AG08395 (cell line): ENCODE results near the gene CACNA1B.

ENCODE experiments used
- DNase-seq: peaks from one replicate; pipeline ENCODE4 v3.0.0; 2012; ENCODE audit warnings: mixed read lengths, low spot score

CACNA1B gene

DNA sequence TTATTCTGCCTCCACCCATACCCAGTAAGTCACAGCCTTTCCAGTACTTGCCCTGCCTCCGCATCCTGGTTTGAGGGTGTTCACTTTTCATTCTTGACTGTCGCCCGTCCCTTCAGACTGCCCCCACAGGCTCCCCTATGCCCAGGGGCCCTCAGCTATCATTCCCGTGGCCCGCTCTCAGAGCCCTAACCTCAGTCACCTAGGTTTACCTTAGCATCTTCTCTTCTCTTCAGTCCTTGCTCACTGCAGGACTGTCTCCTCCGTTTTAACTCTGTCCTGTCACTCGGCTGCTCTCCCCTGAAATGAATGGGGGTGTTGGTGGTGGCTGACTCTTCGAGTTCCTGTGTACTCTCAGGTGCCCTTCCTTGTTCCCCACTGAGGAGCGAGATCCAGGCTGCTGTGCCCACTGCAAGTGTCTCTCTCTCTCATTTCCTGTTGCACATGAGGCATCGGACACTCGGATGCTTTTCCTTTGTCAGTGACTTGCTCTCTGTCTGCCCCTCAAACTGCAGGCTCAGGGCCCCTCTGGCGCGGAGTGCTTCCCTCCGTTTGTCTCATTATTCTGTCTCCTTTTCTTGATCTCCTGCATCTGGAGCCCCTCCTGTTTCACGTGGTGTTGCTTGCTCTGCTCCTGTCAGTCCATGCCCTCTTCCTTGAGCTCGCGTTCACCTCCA lies 89.8 kb downstream of the CACNA1B start:
- DNase-seq, result no peak

DNA sequence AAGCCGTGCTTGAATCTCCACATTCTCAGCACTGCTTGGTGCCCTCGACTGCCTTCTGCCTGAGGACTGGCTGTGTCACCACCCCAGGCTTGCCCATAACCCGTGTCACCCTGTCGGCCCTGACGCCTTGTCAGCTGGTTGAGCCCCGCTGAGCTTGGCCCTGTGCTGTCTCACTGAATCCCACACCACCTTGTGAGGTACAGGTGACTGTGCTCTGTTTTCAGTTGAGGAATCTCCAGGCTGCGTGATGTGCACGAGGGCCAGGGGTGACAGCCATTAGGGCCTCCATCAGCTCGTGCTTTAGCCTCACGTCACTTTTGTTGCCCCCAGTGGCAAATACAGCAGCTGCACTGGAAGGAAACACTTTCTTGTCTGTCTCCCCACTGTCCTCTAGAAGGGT lies 90.7 kb downstream of the CACNA1B start:
- DNase-seq, result no peak

DNA sequence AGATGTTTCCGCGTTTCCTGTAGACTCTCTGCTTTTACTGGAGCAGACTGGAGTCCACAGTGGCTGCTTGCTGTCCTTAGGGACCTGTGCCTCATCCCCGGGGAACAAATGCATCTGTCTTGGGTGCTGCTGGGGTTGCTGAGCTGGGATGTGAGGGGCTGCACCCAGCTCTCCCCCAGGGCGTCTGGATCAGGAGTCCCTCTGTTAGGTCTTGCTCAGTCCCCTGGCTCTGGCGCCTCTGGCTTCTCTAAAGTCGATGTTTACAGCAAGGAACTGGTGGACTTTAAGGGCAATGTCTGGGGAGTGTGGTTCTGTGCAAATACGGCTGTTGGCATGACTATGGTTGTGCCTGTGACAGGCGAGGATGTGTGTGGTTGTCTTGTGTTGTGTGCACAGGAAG lies 91.4 kb downstream of the CACNA1B start:
- DNase-seq, result no peak

DNA sequence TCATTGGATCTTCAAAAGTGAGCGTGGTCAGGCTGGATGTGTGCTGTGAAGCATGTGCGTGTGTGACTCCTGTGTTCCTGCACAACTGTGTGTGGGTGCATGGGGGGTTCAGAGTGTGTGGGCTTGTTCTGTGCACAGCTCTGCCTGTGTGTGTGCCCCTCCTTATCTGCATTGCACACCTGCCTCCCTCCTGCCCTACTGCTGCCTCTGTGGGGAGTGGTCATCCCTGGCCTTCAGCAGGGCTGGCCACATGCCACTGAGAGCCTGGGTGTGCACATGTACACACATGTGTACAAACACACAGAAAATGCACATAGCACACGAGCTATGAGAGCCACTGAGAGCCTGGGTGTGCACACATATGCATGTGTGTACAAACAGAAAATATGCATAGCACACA lies 92.1 kb downstream of the CACNA1B start:
- no peak for DNase-seq

- no peak for DNase-seq
These were observed 92.5 kb downstream of the CACNA1B start for GRCh38 chr9:137970098-137970497.

DNA sequence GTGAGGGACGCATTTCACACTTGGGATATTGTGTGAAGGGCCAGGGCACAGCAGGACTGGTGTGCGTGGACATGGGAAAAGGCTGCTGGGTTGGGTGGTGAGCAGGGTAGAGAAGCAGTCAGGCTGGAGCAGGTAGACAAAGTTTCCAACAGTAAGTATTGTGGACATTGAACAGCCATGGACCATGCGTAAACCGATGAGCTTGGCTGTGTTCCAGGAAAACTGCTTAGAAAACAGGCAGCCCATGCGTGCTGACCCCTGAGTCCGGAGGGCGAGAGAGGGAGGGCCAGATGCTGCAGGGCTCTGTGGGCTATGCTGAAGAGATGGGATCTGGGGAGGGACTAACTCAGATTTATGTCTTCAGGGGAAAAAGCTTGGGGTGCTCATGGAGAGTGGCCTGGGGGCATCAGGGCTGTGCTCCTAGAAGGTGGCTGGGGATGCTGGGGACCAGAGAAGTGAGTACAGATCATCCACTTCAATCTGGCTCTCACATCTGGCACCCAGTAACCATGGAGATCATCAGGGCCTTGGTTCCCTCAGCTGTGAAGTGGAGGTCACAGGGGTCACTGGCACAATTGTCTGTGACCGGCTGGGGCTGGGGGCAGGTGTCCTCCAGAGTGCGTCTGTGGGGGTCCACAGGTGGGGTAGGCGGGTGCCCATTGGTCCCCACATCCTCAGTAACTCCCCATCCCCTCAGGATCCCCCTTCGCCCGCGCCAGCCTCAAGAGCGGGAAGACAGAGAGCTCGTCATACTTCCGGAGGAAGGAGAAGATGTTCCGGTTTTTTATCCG lies 93.3 kb downstream of the CACNA1B start:
- no peak for DNase-seq

GRCh38 chr9:137971477-137972138 lies 94.0 kb downstream of the CACNA1B start:
- DNase-seq, result no peak

DNA sequence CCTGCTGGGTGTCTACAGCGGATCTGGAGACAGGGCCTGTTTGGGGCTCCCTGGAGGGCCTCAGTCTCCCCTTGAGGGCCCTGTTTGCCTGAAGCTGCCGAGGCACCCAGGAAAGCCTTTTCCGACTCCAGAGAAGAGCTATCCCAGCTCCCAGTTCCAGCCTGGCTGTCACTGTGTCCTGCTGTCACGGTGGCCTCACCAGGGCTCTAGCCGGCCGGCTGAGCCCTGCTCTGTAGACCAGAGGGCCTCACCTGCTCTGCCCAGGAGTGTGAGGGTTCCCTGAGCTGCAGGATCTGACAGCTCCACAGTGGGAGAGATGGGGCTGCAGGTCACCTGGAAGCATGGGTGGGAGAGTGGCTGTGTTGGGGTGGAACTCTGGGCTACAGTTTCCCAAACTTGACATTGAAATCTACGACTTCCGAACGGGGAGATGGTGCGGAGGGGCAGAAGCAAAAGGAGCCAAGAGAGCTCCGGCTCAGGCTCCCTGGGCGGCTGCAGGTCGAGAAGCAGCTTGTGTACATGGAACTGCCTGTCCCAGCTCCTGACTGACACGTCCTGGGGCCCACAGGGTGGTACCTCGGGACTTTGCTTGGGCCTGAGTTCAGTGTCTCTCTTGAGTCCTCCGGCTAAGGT lies 94.9 kb downstream of the CACNA1B start:
- DNase-seq, result no peak

GRCh38 chr9:137972988-137973470 lies 95.4 kb downstream of the CACNA1B start:
- DNase-seq, result no peak

- no peak for DNase-seq
These were observed 96.3 kb downstream of the CACNA1B start for GRCh38 chr9:137973829-137974416.

- DNase-seq, result no peak
These were observed 97.4 kb downstream of the CACNA1B start for GRCh38 chr9:137974746-137975526.

DNA sequence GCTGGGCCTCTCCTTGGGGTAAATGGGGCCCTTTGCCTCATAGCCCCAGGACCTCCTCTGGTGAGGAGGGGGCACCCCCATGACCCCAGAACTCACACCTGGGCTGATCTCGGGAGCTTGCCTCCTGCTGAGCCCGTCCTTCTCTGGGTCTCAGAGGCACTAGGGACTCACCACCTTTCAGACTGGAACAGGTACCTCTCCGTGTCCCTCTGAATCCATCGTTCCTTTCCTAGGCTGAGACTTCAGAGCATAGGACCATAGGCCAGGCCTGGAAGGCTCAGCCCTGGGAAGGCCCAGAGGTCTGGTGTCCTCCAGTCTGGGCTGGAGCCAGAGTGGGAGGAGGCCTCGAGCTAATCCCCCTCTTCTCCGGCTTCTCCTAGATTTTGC lies 97.9 kb downstream of the CACNA1B start:
- DNase-seq, result no peak

GRCh38 chr9:137975936-137976565 lies 98.5 kb downstream of the CACNA1B start:
- DNase-seq, result no peak

DNA sequence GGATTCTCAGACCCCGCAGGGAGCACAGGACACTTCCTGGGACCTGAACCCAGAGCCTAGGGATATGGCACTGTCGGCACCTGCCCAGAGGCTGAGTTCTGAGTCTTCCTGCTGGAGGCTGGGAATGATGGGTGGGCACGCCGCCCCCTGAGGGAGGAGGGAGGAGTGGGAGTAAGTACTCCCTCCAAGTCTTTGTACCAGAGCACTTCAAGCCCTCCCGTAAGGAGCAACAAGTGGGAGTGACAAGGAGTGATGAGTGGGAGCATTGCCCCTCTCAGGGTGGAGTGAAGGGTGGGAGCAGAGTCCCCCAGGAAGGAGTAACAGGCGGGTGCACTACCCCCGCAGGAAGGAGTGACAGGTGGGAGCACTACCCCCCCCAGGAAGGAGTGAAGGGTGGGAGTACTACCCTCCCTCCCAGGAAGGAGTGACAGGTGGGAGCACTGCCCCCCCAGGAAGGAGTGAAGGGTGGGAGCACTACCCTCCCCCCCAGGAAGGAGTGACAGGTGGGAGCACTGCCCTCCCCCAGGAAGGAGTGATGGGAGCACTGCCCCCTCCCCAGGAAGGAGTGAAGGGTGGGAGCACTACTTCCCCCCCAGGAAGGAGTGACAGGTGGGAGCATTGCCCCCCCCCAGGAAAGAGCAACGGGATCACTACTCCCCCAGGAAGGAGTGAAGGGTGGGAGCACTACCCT lies 100.1 kb downstream of the CACNA1B start:
- DNase-seq, result no peak

DNA sequence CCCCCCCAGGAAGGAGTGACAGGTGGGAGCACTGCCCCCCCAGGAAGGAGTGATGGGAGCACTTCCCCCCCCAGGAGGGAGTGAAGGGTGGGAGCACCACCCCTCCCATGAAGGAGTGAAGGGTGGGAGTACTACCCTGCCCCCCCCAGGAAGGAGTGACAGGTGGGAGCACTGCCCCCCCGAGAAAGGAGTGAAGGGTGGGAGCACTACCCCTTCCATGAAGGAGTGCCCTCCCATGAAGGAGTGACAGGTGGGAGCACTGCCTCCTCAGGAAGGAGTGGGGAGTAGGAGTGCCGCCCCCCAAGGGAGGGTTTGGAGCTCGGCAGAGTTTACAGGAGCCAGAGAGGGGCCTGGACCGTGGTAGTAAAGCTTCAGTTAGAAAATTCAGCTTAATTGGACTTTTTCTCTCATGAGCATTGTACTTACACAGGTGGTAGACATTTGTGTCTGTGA lies 100.7 kb downstream of the CACNA1B start:
- DNase-seq, result no peak

DNA sequence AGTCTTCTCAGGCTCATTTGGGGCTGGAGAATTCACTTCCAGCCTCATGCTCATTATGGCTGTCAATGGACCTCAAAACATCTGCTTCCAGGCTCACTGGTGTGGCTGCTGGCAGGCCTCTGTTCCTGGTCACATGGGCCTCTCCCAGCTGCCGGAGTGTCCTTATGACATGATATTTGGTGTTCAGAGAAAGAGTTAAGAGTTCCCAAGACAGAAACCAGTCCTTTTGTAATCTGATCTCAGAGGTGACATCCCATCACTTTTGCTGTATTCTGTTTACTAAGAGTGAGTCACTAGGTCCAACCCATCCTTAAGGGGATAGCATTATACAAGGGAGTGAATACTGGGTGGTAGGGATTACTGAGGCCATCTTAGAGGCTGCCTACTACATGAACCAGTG lies 104.6 kb downstream of the CACNA1B start:
- no peak for DNase-seq

DNA sequence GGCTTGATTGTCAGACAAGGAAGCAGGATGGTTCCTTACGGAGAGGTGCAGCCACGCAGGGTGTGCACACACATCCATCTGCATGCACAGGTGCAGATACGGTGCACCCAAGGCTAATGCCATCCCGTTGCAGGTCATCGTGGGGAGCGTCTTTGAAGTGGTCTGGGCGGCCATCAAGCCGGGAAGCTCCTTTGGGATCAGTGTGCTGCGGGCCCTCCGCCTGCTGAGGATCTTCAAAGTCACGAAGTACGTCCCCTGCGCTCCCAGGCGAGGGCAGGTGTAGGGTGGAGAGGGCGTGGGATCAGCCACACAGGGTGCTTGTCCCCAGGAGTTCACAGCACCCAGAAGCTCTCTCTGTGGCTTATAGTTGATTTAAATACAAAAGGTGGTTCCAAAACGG lies 106.4 kb downstream of the CACNA1B start:
- no peak for DNase-seq

DNA sequence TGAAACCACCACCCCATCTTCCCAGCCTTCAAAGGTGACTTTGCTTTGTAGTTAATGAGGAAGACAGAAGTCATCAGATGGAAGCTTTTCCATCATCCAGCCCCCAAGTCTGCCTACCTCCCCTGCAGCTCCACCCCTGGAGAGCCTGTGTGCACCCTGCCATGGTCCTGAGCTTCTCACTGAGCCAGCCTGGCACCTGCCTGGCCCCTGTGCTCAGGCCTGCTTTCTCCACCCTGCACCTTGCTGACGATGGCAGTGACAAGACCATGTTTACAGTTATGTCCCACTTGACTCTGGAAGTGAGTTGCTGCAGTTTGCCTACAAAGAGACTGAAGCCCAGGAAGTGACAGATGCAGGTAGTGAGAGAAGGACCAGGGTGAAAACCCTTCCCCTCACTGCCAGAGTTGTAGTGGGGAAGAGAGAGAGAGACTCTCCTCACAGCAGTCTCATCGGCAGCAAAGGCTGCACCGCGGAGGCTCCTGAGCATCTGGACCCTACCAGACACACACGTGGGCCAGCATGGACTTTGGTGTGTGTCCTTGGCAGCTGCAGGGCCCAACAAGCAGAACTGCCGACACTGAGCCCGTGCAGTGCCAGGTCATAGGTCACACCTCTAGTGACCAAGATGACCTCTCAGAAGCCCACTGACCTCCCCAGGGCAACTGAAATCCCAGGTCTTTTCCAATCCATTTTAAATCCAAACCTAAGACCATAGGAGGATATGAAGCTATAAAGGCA lies 107.1 kb downstream of the CACNA1B start:
- DNase-seq, result no peak

DNA sequence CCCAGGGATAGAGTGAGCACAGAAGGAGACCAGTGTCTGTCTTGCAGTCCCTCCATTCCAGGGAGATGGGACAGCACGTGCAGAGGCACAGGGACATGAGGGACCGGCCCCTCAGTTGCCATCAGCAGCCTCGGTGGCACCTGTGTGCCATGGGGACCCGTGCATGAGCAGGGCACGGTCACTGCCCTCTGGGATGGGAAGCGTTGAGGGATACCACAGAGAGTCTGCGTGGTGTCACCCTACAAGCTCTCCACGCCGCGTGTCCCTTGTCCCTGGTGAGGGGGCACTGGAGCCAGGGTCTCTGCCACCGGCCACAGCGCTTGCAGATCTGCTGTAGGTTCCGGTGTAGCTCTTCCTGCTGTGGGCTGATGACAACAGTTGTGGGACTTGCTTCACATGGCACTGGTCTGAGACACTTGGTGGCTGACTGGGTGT lies 108.1 kb downstream of the CACNA1B start:
- no peak for DNase-seq
